Measurements from ENCODE around the gene PRDM16.

DNA sequence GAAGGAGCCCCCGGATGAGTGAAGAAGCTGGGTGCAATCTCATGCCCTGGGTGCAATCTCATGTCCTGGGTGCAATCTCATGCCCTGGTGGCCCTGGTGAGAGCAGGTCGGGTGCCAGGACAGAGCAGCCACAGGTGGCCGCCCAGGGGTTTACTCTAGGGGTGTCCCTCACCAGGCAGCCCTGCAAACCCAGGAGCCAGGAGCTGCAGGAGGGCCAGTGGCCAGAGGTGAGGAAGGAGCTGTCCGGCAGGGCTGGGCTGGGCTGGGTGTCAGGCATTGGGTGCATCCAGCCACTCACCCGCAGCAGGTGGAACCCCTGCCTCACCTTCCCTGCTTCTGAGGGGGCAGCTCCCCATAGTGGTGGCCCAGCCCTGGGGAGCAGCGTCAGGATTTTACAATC, 79.2 kb downstream of the PRDM16 start:
- TF ChIP-seq, protein P1, sequence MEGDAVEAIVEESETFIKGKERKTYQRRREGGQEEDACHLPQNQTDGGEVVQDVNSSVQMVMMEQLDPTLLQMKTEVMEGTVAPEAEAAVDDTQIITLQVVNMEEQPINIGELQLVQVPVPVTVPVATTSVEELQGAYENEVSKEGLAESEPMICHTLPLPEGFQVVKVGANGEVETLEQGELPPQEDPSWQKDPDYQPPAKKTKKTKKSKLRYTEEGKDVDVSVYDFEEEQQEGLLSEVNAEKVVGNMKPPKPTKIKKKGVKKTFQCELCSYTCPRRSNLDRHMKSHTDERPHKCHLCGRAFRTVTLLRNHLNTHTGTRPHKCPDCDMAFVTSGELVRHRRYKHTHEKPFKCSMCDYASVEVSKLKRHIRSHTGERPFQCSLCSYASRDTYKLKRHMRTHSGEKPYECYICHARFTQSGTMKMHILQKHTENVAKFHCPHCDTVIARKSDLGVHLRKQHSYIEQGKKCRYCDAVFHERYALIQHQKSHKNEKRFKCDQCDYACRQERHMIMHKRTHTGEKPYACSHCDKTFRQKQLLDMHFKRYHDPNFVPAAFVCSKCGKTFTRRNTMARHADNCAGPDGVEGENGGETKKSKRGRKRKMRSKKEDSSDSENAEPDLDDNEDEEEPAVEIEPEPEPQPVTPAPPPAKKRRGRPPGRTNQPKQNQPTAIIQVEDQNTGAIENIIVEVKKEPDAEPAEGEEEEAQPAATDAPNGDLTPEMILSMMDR (IDR thresholded peaks at IDR 0.05) = no peak
- TF ChIP-seq EZH2 (IDR thresholded peaks at IDR 0.05; ENCODE audit: borderline replicate concordance, insufficient read depth, low read depth, low read length, poor library complexity, severe bottlenecking) = no peak
